Activated T-cell treated with anti-CD3 and anti-CD28 coated beads for 24 hours (primary cell): Measurements from ENCODE around the gene ZC3H11A.
"Not testable (repeated sequence)": the region's sequence is repeated elsewhere in the genome, so short reads cannot be mapped to it uniquely, and the experiment has no call there.

ENCODE experiments used
- DNase-seq: peaks from one replicate; pipeline ENCODE4 v3.0.0-alpha.2; 2020; ENCODE audit warnings: low read depth

ZC3H11A gene

GRCh38 chr1:203795441-203796235 is at the start of gene ZC3H11A, which contains the start of gene ZBED6:
Gene ZC3H11A, plus strand, starts transcription at chr1:203795623. Its CDS starts 21,448 bp downstream, at chr1:203817071.
Gene ZBED6, plus strand, starts transcription at chr1:203795623. Its CDS starts 1,900 bp downstream, at chr1:203797523.
- DNase-seq = peak; percentile 96

- DNase-seq = no peak
These were observed 49.1 kb upstream of the ZC3H11A start for GRCh38 chr1:203746281-203746680.

- DNase-seq = no peak
These were observed 44.4 kb upstream of the ZC3H11A start for GRCh38 chr1:203751051-203751450.

GRCh38 chr1:203751618-203752361 is 43.6 kb upstream of the ZC3H11A start:
- not testable (repeated sequence) for DNase-seq

GRCh38 chr1:203754455-203754864 is 41.0 kb upstream of the ZC3H11A start:
- no peak for DNase-seq

- no peak for DNase-seq
These were observed 39.4 kb upstream of the ZC3H11A start for GRCh38 chr1:203756036-203756435.

GRCh38 chr1:203758749-203759148 is 36.7 kb upstream of the ZC3H11A start:
- DNase-seq = not testable (repeated sequence)

- DNase-seq = no peak
These were observed 34.9 kb upstream of the ZC3H11A start for GRCh38 chr1:203760506-203760905.

- not testable (repeated sequence) for DNase-seq
These were observed 33.5 kb upstream of the ZC3H11A start for GRCh38 chr1:203761958-203762357.

- no peak for DNase-seq
These were observed 31.9 kb upstream of the ZC3H11A start for GRCh38 chr1:203763505-203763904.

- no peak for DNase-seq
These were observed 31.1 kb upstream of the ZC3H11A start for GRCh38 chr1:203764105-203765028.

GRCh38 chr1:203765029-203765837 is 30.2 kb upstream of the ZC3H11A start, which contains the start of gene LAX1:
Gene LAX1, plus strand, starts transcription at chr1:203765183. Its CDS starts 383 bp downstream, at chr1:203765566.
- DNase-seq = peak; percentile 77

- DNase-seq = no peak
These were observed 27.2 kb upstream of the ZC3H11A start for GRCh38 chr1:203768256-203768655.

GRCh38 chr1:203769505-203770343 is 25.7 kb upstream of the ZC3H11A start:
- no peak for DNase-seq

GRCh38 chr1:203771901-203772301 is 23.5 kb upstream of the ZC3H11A start:
- DNase-seq = no peak

GRCh38 chr1:203772836-203773235 is 22.6 kb upstream of the ZC3H11A start:
- no peak for DNase-seq

- DNase-seq = no peak
These were observed 18.8 kb upstream of the ZC3H11A start for GRCh38 chr1:203776636-203777035.

- DNase-seq = no peak
These were observed 17.8 kb upstream of the ZC3H11A start for GRCh38 chr1:203777596-203777995.

GRCh38 chr1:203778146-203778545 is 17.3 kb upstream of the ZC3H11A start:
- DNase-seq = no peak

GRCh38 chr1:203778789-203779188 is 16.6 kb upstream of the ZC3H11A start:
- no peak for DNase-seq
